ENCODE measurements around the gene JCAD.

DNA sequence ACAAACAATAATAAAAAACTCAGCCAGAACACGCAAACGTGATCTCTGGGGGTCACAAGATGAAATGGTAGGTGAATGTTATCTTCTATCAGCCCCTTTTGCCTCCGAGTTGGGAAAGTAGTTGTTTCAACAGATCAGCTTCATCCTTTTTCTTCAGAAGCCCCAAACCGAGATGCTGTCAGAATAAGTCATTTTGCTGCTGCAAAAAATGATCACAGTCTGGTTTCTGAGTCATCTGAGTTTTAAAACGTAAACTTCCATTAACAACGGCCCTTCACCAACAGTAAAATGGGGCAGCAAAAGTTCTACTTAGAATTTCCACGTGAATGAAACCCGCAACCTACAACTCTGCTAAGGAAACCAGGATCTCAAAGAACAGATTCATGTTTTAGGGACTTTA lies 44.9 kb downstream of the JCAD start:
- TF ChIP-seq CREB1 (IDR thresholded peaks at IDR 0.05; ENCODE audit: low read depth) = no peak
- no peak for TF ChIP-seq ATF7 (IDR thresholded peaks at IDR 0.05; ENCODE audit: low read depth)

All from GM12878 (cell line).